ENCODE results near the gene LENG8. TPM values are rescaled to one million over a fixed set of nuclear protein-coding genes. Genes with fewer than 3 reads are reported as not detected.

LENG8 gene
- polyA plus RNA-seq, 1 experiment: 16.1 TPM

DNA sequence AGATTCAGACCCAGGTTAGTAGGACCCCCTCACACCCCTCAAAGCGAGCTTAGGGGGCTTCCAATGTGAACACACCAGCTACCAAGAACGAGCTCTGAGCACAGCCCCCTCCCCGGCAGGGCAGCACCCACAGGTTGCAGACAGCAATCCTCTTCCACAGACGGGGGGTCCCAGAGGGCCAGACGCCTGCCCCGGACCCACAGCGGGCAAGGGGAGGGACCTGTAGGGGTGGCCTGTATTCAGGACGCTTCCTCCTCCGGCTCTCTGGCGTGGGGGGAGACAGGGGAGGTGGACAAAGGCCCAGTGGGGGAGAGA is 29.0 kb upstream of the LENG8 start:
- peaks cover 49% of the 10 kb centered on the region for H3K27me3 ChIP-seq (ENCODE audit: control insufficient read depth, insufficient read depth, low read length)
- peaks cover 9% of the 10 kb centered on the region; the same call in 1 of the 2 replicates for H3K9me3 ChIP-seq (ENCODE audit: control insufficient read depth, insufficient read depth, low read length)
- H3K4me3 ChIP-seq (ENCODE audit: low read depth, low read length): no peak overlapping the region
- no peak for DNase-seq (ENCODE audit: low read depth, low spot score)
- no peak overlapping the region for H3K27ac ChIP-seq (ENCODE audit: low read depth, low read length)
- TF ChIP-seq, protein P1, sequence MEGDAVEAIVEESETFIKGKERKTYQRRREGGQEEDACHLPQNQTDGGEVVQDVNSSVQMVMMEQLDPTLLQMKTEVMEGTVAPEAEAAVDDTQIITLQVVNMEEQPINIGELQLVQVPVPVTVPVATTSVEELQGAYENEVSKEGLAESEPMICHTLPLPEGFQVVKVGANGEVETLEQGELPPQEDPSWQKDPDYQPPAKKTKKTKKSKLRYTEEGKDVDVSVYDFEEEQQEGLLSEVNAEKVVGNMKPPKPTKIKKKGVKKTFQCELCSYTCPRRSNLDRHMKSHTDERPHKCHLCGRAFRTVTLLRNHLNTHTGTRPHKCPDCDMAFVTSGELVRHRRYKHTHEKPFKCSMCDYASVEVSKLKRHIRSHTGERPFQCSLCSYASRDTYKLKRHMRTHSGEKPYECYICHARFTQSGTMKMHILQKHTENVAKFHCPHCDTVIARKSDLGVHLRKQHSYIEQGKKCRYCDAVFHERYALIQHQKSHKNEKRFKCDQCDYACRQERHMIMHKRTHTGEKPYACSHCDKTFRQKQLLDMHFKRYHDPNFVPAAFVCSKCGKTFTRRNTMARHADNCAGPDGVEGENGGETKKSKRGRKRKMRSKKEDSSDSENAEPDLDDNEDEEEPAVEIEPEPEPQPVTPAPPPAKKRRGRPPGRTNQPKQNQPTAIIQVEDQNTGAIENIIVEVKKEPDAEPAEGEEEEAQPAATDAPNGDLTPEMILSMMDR (IDR thresholded peaks at IDR 0.05; ENCODE audit: low read depth, low read length): no peak
- ChIA-PET CTCF (interaction anchor here (1.0 kb wide), 1 partner anchor 30 kb away, joined by 5 read pairs; no protein-coding TSS in a partner anchor), POLR2A (interaction anchor here (0.6 kb wide), 1 partner anchor 9 kb away, joined by 4 read pairs; no protein-coding TSS in a partner anchor)

DNA sequence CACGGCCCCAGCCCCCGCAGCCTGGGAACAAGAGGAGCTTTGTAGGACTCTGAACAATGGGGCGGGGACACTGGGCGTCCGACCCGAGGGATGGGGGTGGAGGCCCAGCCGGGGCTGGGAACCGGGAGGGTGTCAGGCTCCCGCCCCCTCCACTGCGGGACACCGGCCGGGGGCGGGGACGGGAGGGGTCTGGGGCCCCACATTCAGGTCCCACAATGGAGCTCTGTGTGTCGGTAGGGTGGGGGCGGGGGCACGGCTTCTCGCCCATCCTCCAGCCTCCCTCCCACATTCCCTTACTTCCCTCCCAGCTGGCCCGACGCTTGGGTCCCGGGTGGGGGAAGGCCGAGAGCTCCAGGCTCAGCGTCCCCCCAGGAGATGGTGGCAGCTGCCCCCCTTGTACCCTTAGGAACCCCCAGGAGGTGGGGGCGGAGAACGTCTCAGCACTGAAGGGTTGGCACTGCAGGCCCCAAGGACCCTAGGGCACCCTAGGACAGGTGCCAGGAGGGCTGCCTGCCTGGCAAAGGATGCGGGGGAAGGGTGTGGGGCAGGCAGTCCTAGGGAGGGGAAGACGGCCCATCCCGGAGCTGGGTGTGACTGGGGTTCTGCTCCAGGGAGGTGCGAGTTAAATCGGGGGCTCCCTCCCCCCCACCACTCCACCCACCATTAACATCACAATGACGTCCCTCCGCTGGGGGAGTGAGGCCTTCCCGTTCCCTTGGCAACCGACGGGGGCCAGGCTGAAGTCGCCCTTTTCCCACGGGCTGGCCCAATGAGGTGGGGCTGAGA is 28.4 kb upstream of the LENG8 start:
- H3K27me3 ChIP-seq (ENCODE audit: control insufficient read depth, insufficient read depth, low read length): peaks cover 47% of the 10 kb centered on the region
- H3K4me3 ChIP-seq (ENCODE audit: low read depth, low read length): no peak overlapping the region
- ChIA-PET POLR2A (interaction anchor here (0.6 kb wide), 1 partner anchor 9 kb away, joined by 4 read pairs; no protein-coding TSS in a partner anchor), CTCF (interaction anchor here (1.0 kb wide), 1 partner anchor 30 kb away, joined by 5 read pairs; no protein-coding TSS in a partner anchor)
- no peak overlapping the region for H3K27ac ChIP-seq (ENCODE audit: low read depth, low read length)
- H3K9me3 ChIP-seq (ENCODE audit: control insufficient read depth, insufficient read depth, low read length): peaks cover 9% of the 10 kb centered on the region; the same call in 1 of the 2 replicates
- DNase-seq (ENCODE audit: low read depth, low spot score): no peak
- TF ChIP-seq, protein P1 (IDR thresholded peaks at IDR 0.05; ENCODE audit: low read depth, low read length): no peak

DNA sequence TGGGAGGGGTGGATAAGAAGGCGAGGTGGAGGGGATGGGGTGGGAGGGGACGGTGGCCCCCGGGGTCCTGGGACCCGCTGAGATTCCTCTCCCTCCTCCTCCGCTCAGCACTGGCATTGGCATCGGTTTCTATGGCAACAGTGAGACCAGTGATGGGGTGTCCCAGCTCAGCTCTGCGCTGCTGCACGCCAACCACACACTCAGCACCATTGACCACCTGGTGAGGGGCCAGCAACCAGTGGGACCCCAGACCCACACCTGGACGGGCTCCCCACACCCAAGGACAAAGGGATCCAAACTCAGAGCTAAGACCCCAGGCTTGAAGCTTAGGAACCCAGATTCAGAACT is 27.9 kb upstream of the LENG8 start:
- CTCF ChIA-PET: interaction anchor here (0.8 kb wide), 1 partner anchor 31 kb away, joined by 3 read pairs; no protein-coding TSS in a partner anchor
- no peak for DNase-seq (ENCODE audit: low read depth, low spot score)
- POLR2A ChIA-PET: no interaction called here
- TF ChIP-seq, protein P1 (IDR thresholded peaks at IDR 0.05; ENCODE audit: low read depth, low read length): no peak
- peaks cover 41% of the 10 kb centered on the region for H3K27me3 ChIP-seq (ENCODE audit: control insufficient read depth, insufficient read depth, low read length)
- H3K9me3 ChIP-seq (ENCODE audit: control insufficient read depth, insufficient read depth, low read length): peaks cover 9% of the 10 kb centered on the region; the same call in 1 of the 2 replicates
- no peak overlapping the region for H3K4me3 ChIP-seq (ENCODE audit: low read depth, low read length)
- no peak overlapping the region for H3K27ac ChIP-seq (ENCODE audit: low read depth, low read length)

DNA sequence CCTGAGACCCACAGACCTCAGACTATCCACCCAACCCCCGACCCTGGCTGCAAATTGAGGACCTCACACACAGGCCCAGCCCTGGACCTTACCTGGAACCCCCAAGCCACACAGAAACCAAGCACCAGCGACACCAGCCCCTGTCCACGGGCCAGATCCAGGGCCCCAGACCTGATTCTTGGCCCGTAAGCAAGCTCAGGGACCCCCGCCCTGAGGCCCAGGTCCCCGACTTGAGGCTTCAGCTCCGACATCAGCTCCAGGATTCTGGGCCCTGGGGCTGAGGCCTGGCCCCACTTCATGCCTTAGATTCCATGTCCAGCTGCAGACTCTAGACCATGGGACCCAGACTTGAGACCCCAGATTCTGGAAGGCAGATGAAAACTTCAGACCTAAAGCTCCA is 27.5 kb upstream of the LENG8 start:
- Histone ChIP-seq H3K4me3 (ENCODE audit: low read depth, low read length) (no peak overlapping the region), H3K9me3 (ENCODE audit: control insufficient read depth, insufficient read depth, low read length) (peaks cover 9% of the 10 kb centered on the region; the same call in 1 of the 2 replicates), H3K27me3 (ENCODE audit: control insufficient read depth, insufficient read depth, low read length) (peaks cover 37% of the 10 kb centered on the region), H3K27ac (ENCODE audit: low read depth, low read length) (no peak overlapping the region)
- POLR2A ChIA-PET: no interaction called here
- CTCF ChIA-PET: interaction anchor here (0.8 kb wide), 1 partner anchor 31 kb away, joined by 3 read pairs; no protein-coding TSS in a partner anchor
- DNase-seq (ENCODE audit: low read depth, low spot score): no peak
- TF ChIP-seq, protein P1 (IDR thresholded peaks at IDR 0.05; ENCODE audit: low read depth, low read length): no peak

DNA sequence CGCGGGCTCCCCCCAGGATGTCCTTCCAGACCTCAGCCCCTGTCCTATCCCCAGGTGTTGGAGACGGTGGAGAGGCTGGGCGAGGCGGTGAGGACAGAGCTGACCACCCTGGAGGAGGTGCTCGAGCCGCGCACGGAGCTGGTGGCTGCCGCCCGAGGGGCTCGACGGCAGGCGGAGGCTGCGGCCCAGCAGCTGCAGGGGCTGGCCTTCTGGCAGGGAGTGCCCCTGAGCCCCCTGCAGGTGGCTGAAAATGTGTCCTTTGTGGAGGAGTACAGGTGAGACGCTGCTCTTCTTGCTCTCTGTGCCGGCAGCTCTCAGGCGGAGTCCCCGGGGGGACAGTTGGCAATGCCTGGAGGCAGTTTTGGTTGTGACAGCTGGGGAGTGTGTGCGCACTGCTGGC is 26.9 kb upstream of the LENG8 start:
- POLR2A ChIA-PET: no interaction called here
- Histone ChIP-seq H3K27ac (ENCODE audit: low read depth, low read length) (no peak overlapping the region), H3K4me3 (ENCODE audit: low read depth, low read length) (no peak overlapping the region), H3K27me3 (ENCODE audit: control insufficient read depth, insufficient read depth, low read length) (peaks cover 36% of the 10 kb centered on the region), H3K9me3 (ENCODE audit: control insufficient read depth, insufficient read depth, low read length) (peaks cover 5% of the 10 kb centered on the region; the same call in 1 of the 2 replicates)
- CTCF ChIA-PET: interaction anchor here (0.8 kb wide), 1 partner anchor 32 kb away, joined by 3 read pairs; no protein-coding TSS in a partner anchor
- DNase-seq (ENCODE audit: low read depth, low spot score): no peak
- TF ChIP-seq, protein P1 (IDR thresholded peaks at IDR 0.05; ENCODE audit: low read depth, low read length): no peak
